HG02943 (cell line): ENCODE measurements around the gene CHFR.
"Not testable (repeated sequence)": the region's sequence is repeated elsewhere in the genome, so short reads cannot be mapped to it uniquely, and the experiment has no call there.

Source experiments
- ATAC-seq: cut with Tn5 transposase; IDR thresholded peaks from one replicate; pipeline ENCODE4 v1.9.1; 2021; ENCODE audit warnings: mild to moderate bottlenecking, low read depth, moderate library complexity; ENCODE audit not compliant: unreplicated experiment

CHFR gene, protein sequence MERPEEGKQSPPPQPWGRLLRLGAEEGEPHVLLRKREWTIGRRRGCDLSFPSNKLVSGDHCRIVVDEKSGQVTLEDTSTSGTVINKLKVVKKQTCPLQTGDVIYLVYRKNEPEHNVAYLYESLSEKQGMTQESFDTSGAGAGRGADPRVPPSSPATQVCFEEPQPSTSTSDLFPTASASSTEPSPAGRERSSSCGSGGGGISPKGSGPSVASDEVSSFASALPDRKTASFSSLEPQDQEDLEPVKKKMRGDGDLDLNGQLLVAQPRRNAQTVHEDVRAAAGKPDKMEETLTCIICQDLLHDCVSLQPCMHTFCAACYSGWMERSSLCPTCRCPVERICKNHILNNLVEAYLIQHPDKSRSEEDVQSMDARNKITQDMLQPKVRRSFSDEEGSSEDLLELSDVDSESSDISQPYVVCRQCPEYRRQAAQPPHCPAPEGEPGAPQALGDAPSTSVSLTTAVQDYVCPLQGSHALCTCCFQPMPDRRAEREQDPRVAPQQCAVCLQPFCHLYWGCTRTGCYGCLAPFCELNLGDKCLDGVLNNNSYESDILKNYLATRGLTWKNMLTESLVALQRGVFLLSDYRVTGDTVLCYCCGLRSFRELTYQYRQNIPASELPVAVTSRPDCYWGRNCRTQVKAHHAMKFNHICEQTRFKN

GRCh38 chr12:132887513-132888351 is at the start of gene CHFR:
TSS of gene CHFR (minus strand) at chr12:132887605. CDS start at chr12:132887328, 277 bp downstream.
- ATAC-seq, result peak; percentile 96

GRCh38 chr12:132936921-132937320 is 49.5 kb upstream of the CHFR start:
- not testable (repeated sequence) for ATAC-seq

GRCh38 chr12:132936163-132936562 is 48.8 kb upstream of the CHFR start:
- ATAC-seq, result no peak

DNA sequence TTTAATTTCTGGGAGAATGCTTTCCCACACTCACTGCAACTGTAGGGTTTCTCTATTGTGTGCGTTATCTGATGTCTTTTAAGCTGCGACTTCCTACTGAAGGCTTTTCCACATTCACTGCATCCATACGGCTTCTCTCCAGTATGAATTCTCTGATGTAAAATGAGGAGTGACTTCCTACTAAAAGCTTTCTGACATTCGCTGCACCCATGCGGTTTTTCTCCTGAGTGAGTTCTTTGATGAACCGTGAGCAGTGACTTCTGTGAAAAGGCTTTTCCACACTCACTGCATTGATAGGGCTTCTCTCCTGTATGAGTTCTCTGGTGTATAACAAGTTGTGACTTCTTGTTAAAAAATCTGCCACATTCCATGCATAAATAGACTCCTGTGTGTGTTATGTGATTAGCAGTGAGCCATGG is 39.0 kb upstream of the CHFR start:
- no peak for ATAC-seq

DNA sequence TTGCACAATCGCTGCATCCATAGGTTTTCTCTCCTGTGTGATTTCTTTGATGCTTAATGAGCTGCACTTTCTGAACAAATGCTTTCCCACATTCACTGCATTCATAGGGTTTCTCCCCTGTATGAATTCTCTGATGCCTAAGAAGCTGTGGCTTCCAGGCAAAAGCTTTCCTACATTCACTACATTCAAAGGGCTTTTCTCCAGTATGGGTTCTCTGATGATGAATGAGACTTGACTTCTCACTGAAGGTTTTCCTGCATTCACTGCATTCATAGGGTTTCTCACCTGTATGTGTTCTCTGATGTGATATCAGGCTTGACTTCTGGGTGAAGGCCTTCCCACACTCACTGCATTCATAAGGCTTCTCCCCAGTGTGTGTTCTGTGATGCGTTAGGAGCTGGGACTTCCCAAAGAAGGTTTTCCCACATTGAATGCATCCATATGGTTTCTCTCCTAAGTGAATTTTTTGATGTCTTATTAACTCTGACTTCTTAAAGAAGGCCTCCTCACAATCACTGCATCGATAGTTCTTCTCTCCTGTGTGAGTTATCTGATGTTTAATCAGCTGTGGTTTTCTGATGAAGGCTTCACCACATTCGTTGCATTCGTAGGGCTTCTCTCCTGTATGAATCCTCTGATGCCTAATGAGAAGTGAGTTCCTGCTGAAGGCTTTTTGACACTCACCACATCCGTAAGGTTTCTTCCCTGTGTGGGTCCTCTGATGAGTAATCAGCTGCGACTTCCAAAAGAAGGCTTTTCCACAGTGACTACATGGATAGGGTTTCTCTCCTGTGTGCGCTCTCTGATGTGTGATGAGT is 38.4 kb upstream of the CHFR start:
- ATAC-seq, result no peak

DNA sequence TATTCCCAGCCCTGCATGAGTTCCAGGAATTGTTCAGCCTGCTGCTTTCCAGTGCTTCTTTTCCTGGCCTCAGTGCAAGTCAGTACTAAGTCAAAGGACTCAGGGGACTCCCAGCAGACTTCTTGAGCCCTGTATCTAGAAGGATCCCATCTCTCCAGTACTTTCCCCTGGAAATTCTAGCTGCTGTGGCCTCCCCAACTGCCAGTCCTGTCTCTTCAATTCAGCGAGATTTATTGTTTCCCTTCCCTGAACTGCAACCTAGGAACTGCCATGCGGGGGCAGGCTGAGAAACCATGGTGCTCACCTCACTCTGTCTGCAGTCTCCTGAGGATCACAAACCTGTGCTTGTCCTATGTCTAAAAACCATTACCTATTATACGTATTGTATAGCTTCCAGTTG is 37.0 kb upstream of the CHFR start:
- ATAC-seq, result no peak

GRCh38 chr12:132923356-132923909 is 36.0 kb upstream of the CHFR start:
- ATAC-seq, result no peak

DNA sequence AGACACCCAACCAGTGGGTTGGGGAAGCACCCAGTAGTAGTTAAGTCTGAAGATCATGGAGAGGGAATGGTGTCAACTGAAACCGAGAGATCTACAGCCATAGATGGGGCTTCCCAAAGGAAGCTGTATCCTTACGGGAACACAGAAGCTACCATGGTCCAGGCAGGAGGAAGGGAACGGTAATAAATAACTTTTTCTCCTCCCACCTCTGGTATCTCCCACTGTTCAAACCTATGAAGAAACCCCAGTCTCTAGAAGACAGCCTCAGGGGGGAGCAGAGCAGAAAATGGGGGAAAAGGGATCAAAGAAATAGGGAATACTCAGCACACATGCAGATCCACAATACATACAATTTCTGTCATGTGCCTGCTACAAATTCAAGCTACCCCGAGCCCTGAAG is 35.3 kb upstream of the CHFR start:
- ATAC-seq, result no peak

DNA sequence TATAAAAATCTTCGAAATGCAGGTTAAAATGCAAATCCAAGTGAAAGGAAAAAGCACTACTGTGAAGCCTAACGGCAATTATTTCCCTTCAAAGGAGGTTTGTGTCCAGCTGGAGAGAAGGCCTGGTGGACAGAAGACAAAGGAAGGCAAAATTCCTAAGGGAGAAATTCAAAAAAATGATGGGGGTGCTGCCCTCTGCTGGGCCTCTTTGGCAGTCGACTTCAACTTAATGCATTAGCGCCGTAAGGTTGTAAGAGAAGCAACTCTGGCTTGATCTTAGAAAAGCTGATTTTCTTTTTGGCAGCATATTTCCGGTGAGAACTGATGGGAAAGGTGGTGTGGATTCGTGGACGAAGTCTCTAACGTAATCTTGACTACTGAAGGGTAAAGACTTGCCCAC is 34.3 kb upstream of the CHFR start:
- no peak for ATAC-seq

DNA sequence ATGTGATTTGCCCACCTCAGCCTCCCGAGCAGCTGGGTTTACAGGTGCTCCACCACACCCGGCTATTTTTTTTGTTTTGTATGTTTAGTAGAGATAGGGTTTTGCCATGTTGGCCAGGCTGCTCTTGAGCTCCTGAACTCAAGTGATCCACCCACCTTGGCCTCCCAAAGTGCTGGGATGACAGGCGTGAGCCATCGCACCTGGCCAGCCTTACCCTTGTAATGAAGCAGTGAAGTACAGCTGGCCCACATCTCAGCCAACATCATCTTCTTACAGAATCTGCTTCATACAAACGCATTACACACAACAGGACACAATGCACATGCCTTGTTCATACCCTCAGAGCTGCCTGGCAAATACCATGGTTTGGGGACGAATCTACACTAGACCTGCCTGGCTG is 31.3 kb upstream of the CHFR start:
- ATAC-seq, result no peak

GRCh38 chr12:132909030-132909368 is 21.6 kb upstream of the CHFR start:
- peak; percentile 16 for ATAC-seq

DNA sequence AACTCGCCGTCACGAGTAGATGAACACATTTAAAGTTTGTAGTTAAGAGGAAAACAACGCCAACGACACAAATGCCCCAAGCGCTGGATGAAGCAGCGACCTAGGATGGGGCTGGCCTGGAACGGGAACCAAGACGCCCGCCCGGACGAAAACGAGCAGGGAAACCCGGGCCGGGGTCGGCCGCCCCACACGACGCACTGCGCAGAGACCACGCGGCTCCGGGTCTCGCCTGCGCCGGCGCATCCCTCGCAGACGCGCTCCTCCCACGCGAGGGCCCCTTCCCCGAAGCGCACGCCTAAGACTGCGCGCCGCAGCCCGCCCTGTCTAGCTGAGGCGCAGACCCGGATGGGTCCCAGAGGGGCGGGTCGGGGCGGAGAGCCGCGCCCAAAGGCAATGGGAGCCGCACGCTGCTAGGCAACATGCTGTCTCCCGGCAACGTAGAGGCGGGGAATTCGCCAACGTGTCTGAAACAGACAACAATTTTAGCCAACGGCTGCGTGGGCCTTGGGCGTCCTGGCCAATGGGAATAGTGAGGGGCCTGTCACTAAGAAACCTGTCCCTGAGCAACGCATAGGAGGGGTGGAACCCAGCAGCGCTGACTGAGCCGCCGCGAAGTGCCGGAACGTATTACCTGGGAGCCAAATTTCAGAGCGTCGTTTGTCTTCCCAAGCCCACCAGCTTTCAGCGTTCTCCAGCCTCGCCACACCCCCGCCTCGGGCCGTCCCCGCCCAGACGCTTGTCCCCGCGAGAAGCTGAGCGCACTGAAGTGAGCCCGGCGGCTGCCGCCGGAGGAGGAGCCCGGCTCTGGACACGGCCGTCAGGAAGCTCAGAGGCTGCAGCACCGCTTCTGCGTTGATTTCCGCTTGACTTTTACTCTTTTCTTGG is 21.0 kb upstream of the CHFR start:
- peak; percentile 93 for ATAC-seq

- not testable (repeated sequence) for ATAC-seq
These were observed 20.4 kb upstream of the CHFR start for GRCh38 chr12:132907789-132908144.

DNA sequence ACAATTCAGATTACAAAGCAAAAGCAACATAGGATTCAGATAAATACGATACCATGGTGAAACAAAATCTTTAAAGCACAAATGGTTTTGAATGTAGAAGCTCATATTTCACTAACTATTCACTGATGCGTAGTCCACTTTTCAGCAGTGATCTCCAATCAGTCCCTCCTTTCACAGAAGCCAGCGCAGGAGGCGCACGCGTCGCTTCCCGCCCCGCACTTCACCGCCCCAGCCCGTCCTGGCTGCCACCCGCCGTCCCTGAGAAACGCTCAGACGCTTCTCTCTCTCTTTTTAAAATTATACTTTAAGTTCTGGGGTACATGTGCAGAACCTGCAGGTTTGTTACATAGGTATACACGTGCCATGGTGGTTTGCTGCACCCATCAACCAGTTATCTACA is 19.8 kb upstream of the CHFR start:
- ATAC-seq, result no peak

DNA sequence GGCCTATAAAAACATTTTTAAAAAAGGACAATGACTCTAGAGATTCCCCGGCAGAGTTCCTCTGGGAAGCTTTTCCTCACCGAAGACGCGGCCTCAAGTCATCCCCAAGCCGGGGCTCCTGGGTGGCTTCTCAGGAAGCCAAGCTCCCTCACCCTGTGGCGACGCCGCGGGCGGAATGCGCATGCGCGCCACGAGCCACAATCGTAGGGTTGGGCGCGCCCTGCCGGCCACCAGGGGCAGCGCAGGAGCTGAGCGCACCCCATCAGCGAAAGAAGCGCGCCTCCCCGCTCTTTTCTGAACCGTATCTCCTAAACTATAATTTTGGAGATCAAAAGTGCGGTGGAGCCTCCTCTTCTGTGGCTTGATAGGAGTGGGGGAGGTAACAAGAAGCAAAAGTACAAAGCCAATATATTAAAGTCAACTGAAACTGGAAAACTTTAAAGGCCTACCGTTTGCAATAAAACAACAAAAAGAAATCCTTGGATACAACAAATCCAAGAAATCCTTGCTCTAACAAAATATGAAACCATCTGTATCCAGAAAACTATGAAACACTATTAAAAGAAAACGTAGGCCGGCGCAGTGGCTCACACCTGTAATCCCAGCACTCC is 17.4 kb upstream of the CHFR start:
- ATAC-seq, result no peak

- ATAC-seq, result no peak
These were observed 11.6 kb upstream of the CHFR start for GRCh38 chr12:132899033-132899432.

DNA sequence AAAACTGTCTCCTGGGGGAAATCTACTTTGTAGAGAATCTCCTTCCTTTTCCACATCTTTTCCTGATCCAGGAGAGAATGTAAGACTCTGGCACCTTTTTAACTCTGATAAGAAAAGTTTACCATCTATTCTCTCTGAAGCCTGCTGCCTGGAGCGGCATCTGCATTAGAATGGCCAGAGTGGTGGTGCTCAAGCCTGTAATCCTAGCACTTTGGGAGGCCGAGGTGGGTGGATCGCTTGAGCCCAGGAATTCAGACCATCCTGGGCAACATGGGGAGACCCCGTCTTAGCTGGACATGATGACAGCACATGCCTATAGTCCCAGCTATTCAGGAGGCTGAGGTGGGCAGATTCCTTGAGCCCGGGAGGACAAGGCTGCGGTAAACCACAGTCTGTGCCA is 1.4 kb upstream of the CHFR start:
- no peak for ATAC-seq

GRCh38 chr12:132886529-132887477 is 602 bp downstream of the CHFR start:
- ATAC-seq, result peak; percentile 36
